GM12801 (cell line): ENCODE measurements around the gene MYL7.

Experiments
- TF ChIP-seq, protein P1 (sequence below): IDR thresholded peaks from one replicate; pipeline ENCODE4 v1.5.1; 2011; ENCODE audit warnings: control low read depth; ENCODE audit not compliant: insufficient read length; ENCODE audit errors: extremely low read depth

MYL7 gene

GRCh38 chr7:44105832-44106231 lies 35.3 kb downstream of the MYL7 start:
- TF ChIP-seq, protein P1, sequence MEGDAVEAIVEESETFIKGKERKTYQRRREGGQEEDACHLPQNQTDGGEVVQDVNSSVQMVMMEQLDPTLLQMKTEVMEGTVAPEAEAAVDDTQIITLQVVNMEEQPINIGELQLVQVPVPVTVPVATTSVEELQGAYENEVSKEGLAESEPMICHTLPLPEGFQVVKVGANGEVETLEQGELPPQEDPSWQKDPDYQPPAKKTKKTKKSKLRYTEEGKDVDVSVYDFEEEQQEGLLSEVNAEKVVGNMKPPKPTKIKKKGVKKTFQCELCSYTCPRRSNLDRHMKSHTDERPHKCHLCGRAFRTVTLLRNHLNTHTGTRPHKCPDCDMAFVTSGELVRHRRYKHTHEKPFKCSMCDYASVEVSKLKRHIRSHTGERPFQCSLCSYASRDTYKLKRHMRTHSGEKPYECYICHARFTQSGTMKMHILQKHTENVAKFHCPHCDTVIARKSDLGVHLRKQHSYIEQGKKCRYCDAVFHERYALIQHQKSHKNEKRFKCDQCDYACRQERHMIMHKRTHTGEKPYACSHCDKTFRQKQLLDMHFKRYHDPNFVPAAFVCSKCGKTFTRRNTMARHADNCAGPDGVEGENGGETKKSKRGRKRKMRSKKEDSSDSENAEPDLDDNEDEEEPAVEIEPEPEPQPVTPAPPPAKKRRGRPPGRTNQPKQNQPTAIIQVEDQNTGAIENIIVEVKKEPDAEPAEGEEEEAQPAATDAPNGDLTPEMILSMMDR = no peak

DNA sequence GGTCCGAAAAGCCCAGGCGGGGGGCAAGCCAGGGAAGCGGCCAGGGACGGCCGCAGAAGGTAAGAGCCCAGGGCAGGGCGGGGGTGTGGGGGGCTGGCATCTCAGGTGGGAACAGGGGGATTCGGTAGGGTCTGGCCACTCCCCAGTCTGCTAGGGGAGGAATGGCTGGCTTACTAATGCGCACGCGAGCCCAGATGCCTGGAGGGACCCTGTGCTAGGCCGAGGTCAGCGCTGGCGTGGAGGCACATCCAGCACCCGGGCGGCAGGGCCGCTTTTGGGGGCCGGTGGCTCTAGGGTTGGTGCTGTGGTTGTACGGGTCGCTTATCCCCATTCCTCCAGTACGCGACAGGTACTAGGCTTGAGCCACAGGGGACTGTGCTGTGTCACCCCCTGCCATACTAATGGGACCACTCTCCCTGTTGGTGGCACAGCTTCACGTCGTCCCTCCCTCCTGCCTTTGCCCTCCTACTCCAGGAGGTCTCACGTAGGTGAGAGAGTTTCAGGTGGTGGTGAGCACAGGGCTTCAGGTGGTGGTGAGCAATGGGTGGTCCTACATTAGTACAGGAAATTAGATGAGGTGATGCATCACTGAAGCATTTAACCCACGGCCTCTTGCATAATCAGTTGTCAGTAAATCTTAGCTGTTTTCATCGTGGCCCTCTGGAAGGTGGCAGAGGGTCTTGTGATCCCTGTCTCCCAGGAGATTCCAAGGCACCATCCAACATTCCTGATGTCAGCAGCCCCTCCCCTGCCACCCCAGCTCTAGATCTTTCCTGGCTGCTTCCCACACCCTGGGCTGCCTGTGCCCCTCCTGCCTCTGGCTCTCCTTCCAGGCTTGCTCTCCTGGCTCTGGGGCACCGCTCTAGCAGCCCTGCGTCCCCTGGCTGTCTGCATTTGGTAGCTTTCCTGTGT lies 36.0 kb downstream of the MYL7 start:
- TF ChIP-seq, protein P1 = no peak

DNA sequence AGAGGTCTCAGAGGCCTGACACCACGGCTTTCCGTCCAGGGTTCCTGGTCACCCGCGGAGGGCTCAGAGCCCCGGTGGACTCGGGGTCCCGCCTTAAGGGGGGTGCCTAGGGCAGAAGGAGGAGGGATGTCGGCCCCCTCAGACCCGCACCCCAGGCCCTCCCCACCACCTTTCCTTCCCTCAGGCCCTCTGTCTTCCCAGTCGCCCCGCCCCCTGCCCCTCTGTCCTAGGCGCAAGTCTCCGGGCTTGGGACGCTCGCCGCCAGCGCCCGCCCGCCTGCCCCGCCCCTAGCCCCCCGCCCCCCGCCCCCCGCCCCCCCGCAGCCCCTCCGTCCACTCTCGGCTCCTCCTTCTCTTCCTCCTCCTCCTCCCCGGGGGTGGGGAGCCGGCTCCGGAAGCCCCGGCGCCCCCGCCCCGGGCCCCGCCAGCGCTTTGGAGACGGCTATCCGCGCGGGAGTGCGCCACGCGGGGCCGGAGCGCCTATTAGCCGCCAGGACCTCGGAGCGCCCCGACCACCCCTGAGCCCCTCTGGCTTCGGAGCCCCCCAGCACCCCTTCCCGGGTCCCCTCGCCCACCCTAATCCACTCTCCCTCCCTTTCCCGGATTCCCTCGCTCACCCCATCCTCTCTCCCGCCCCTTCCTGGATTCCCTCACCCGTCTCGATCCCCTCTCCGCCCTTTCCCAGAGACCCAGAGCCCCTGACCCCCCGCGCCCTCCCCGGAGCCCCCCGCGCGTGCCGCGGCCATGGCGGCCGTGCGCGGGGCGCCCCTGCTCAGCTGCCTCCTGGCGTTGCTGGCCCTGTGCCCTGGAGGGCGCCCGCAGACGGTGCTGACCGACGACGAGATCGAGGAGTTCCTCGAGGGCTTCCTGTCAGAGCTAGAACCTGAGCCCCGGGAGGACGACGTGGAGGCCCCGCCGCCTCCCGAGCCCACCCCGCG lies 36.9 kb downstream of the MYL7 start, which contains the start of gene AEBP1:
Gene AEBP1, plus strand, starts transcription at position 423 of the 937 bp plus-strand sequence. Its CDS starts 321 bp downstream, at position 744.
- TF ChIP-seq, protein P1 = no peak

DNA sequence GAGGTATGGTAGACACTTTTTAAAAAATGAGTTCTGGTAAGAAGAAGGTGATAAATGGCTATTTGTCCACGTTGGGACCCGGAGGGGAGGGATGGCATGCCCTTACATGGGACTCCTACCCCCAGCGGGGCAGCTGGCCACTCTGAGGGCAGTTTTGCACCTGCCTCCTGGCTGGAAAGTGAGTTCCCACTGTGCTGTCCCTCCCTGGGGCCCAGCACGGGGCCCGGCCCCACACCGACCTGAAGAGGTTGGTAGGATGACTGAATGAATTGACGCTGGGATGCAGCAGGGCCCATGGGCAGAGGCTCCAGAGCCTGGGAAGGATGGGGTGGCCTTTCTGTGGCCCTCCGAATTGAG lies 37.6 kb downstream of the MYL7 start:
- TF ChIP-seq, protein P1 = no peak

DNA sequence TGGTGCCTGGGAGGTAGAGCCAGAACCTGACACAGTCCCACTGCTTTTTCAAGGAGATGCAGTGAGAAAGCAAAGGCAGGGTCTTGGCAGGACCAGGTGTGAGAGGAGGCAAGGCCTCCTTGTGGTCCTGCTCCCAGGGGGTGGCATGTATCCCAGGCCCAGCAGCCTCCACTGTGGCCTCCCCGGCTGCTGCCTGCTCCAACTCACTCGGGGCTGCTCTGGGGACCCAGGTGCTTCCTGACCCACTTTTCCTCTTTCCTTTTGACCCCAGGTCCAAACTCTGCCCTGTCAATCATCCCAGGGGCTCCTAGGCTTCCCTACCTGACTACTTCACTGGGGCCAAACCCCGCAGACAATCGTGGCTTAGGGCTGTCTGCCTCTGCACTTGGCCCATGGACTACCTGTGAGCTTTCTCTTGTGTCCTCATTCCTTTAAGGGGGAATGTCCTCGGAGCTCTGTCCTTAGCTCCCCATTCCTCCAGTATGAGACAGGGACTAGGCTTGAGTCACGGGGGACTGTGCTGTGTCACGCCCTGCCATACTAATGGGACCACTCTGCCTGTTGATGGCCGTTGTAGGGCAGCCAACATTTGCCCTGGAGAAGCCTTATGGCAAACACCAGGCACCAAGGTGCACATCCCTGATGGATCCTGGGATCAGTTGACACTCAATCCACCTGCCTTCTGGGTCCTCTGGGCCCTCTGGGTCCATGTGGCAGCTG lies 38.1 kb downstream of the MYL7 start:
- TF ChIP-seq, protein P1 = no peak

- TF ChIP-seq, protein P1 = no peak
These were observed 38.9 kb downstream of the MYL7 start for GRCh38 chr7:44101966-44102845.
